Activated CD4-positive, alpha-beta T cell treated with anti-CD3 and anti-CD28 coated beads, Interleukin-2, Interleukin-6, amounts not matched to agents 100 ng/mL and 50 ng/mL, durations not matched to agents 16 hours and 8 hours (primary cell): ENCODE data around the gene MUC5B.
"Not testable (repeated sequence)": the region's sequence is repeated elsewhere in the genome, so short reads cannot be mapped to it uniquely, and the experiment has no call there.

Experiments
- DNase-seq: peaks from one replicate; pipeline ENCODE4 v3.0.0-alpha.2; 2020

The MUC5B gene

GRCh38 chr11:1252371-1253102, 29.7 kb downstream of the MUC5B start:
- no peak for DNase-seq

DNA sequence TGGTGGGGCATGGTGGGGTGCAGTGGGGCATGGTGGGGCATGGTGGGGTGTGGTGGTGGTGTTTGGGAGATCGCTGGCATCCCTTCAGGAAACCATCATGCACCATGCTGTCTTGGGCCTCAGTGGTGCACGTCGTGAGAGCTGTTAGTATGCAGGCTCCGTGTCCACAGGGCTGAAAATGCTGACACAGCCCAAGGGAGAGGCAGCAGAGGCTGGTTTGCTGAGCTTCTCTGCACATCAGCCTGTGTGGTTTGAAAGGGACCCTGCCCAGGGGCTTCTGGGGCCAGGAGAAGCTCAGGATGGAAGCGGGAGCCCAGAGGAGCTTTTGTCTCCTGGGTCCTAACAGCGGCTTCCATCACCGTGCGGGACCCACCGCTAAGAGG, 30.2 kb downstream of the MUC5B start:
- DNase-seq: no peak

- DNase-seq: no peak
Measured at GRCh38 chr11:1254086-1254648, 31.3 kb downstream of the MUC5B start.

- DNase-seq: no peak
Measured at GRCh38 chr11:1254733-1255132, 31.9 kb downstream of the MUC5B start.

- DNase-seq: no peak
Measured at GRCh38 chr11:1255151-1255550, 32.3 kb downstream of the MUC5B start.

GRCh38 chr11:1256257-1257045, 33.6 kb downstream of the MUC5B start:
- no peak for DNase-seq

DNA sequence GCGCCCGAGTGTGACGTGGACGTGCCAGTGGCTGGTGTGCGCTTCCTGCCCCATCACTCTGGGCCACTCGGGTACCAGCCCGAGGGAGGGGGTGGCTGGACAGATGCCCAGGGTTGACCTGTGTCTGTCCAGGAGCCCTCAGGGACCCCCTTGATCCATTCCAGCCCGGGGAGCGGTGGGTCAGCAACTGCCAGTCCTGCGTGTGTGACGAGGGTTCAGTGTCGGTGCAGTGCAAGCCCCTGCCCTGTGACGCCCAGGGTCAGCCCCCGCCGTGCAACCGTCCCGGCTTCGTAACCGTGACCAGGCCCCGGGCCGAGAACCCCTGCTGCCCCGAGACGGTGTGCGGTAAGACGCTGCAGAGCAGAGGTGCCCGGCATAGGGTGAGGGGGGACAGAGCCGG, 34.5 kb downstream of the MUC5B start:
- no peak for DNase-seq

DNA sequence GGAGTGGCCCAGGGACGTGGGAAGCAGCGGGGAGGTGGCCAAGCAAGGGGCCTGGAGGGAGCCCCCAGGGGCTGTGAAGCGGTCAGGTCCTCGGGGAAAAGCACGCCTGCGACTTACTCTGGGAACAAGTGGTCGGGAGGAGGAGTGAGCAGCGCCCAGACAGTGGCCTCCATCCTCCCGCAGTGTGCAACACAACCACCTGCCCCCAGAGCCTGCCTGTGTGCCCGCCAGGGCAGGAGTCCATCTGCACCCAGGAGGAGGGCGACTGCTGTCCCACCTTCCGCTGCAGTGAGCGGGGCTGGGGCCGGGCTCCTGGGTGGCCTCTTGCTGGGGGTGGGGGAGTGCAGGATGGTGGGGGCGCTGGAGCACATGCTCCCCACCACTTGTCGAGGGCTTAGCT, 35.0 kb downstream of the MUC5B start:
- DNase-seq: no peak

DNA sequence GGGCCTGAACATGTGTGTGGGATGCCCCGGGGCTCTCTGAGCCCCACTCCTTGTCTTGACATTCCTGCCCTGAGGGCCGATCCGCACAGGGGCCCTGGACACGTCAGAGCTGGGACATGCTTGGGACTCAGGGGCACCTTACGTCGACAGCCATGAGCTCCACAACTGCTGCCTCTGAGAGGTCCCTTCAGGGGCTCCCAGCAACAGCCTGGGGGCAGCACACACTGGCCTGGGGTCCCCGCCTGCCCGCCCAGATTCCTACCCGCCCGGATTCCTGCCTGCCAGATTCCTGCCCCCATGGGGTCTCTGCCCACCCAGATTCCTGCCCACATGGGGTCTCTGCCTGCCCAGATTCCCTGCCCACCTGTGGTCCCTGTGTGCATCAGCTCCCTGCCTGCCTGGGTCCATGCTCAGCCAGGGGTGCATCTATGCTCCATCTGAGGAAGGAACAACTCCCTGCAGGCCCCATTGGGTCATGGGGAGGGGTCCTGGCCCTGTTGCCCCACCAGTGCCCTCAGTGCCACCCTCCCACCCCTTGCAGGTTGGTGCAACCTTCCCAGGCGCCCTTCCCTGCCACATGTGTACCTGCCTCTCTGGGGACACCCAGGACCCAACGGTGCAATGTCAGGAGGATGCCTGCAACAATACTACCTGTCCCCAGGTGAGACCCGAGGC, 35.7 kb downstream of the MUC5B start:
- DNase-seq: no peak

DNA sequence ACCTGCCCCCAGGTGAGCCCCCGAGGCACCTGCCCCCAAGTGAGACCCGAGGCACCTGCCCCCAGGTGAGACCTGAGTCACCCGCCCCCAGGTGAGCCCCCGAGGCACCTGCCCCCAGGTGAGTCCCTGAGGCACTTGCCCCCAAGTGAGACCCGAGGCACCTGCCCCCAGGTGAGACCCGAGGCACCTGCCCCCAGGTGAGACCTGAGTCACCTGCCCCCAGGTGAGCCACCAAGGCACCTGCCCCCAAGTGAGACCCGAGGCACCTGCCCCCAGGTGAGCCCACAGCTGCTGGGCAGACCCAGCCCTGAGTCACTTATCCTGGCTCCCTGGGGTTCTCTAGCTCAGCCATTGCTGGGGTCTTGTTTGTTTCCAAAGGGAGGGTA, 36.2 kb downstream of the MUC5B start:
- DNase-seq: no peak

- DNase-seq: no peak
Measured at GRCh38 chr11:1259561-1259960, 36.7 kb downstream of the MUC5B start.

- DNase-seq: peak; percentile 53
Measured at GRCh38 chr11:1260023-1260501, 37.2 kb downstream of the MUC5B start.

DNA sequence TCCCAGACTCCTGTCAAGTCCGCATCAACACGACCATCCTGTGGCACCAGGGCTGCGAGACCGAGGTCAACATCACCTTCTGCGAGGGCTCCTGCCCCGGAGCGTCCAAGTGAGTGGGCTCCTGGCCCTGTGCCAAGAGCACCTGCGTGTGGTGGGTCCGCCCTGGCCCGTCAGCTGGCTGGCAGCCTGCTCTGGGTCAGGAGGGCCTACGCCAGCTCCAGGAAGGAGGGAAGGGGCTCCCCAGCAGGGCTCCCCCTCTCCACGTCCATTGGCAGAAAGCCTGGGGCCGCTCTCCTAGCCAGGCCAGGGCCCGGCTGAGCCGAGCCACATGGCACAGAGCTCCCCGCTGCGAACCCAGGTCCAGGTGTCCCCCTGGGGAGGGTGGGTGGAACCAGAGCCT, 37.8 kb downstream of the MUC5B start:
- no peak for DNase-seq

GRCh38 chr11:1261241-1262071, 38.6 kb downstream of the MUC5B start:
- DNase-seq: no peak

GRCh38 chr11:1262172-1263006, 39.5 kb downstream of the MUC5B start:
- DNase-seq: peak; percentile 90

DNA sequence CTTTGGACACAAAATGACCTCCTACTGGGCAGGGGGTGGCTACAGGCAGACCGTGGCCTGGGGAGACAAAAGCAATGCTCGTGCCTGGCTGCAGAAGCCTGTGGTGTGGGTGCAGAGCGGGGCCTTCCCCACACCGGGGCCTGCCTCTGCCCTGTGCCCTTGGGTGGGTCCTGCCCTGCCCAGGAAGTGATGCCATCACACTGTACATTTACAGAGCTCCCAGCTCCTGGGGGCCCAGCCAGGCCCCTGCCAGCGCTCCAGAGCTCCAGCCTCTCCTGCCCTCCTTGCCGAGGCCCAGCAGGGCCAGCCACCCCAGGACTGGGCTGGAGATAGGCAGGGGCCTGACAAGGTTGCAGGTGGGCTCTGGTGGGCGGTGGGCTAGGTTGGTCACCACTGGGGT, 40.1 kb downstream of the MUC5B start:
- DNase-seq: peak; percentile 13

DNA sequence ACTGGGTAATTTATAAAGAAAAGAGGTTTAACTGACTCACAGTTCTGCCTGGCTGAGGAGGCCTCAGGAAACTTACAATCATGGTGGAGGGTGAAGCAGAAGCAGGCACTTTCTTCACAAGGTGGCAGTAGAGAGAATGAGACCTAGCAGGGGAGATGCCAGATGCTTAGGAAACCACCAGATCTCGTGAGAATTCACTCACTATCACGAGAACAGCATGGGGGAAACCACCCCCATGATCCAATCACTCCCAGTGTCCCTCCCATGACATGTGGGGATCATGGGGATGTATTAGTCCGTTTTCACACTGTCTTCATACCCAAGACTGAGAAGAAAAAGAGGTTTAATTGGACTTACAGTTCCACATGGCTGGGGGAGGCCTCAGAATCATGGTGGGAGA, 41.6 kb downstream of the MUC5B start:
- DNase-seq: peak; percentile 58

DNA sequence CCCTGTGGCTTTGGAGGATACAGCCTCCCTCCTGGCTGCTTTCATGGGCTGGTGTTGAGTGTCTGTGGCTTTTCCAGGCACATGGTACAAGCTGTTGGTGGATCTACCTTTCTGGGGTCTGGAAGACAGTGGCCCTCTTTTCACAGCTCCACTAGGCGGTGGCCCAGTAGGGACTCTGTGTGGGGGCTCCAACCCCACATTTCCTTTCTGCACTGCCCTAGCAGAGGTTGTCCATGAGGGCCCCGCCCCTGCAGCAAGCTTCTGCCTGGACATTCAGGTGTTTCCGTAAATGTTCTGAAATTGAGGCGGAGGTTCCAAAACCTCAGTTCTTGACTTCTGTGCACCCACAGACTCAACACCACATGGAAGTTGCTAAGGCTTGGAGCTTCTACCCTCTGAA, 42.6 kb downstream of the MUC5B start:
- DNase-seq: not testable (repeated sequence)

DNA sequence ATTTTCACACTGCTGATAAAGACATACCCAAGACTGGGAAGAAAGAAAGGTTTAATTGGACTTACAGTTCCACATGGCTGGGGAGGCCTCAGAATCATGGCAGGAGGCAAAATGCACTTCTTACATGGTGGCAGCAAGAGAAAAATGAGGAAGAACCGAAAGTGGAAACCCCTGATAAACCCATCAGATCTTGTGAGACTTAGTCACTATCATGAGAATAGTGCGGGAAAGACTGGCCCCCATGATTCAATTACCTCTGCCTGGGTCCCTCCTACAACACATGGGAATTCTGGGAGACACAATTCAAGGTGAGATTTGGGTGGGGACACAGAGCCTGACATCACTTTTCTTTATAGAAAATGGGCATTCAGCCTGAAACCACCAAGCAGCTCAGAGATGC, 44.1 kb downstream of the MUC5B start:
- DNase-seq: not testable (repeated sequence)

DNA sequence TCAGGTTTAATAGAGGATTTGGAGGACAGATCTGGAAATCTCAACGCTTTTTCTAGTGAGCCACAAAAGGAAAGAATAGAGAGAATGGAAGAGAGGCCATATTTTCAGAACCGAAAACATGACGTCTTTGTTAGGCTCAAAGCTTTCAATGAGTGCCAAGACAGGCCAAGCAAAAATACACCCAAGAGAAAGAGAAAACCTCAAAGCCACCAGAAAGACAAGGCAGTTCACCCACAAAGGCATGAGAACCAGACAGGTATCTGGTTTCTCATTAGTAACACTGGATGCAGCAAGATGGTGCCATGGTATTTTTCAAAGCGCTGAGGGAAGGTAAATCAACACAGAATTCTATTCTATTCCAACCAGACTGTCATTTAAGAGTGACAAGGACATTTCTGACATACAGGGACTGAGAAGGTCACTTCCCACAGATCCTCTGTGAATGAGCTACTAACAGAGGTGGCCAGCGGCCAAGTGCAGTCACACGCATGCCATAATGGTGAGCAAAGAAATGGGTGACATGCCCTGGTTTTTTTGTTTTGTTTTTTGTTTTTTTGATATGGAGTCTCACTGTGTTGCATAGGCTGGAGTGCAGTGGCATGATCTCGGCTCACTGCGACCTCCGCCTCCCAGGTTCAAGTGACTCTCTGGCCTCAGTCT, 44.7 kb downstream of the MUC5B start:
- DNase-seq: no peak

- DNase-seq: no peak
Measured at GRCh38 chr11:1269957-1270356, 47.1 kb downstream of the MUC5B start.
